HG03108 (cell line): ENCODE data around the gene PPP1R10.
A peak's percentile ranks its signal among the peaks of the same experiment; 100 is the strongest.
"Not testable (repeated sequence)": the region's sequence is repeated elsewhere in the genome, so short reads cannot be mapped to it uniquely, and the experiment has no call there.

Experiments
- ATAC-seq: cut with Tn5 transposase; IDR thresholded peaks from one replicate; pipeline ENCODE4 v1.9.1; 2021; ENCODE audit warnings: moderate library complexity; ENCODE audit not compliant: unreplicated experiment

Gene PPP1R10

GRCh38 chr6:30616811-30617564 lies at the start of gene PPP1R10:
Gene PPP1R10, minus strand, starts transcription at chr6:30617243. Its CDS starts 7,299 bp downstream, at chr6:30609944.
- peak; percentile 83 for ATAC-seq

- ATAC-seq = not testable (repeated sequence)
Measured at GRCh38 chr6:30666300-30666699, 49.3 kb upstream of the PPP1R10 start.

- no peak for ATAC-seq
Measured at GRCh38 chr6:30664994-30665767, 48.1 kb upstream of the PPP1R10 start.

GRCh38 chr6:30657922-30658321 lies 40.9 kb upstream of the PPP1R10 start:
- not testable (repeated sequence) for ATAC-seq

GRCh38 chr6:30657454-30657853 lies 40.4 kb upstream of the PPP1R10 start:
- ATAC-seq = no peak

GRCh38 chr6:30656513-30656912 lies 39.5 kb upstream of the PPP1R10 start:
- ATAC-seq = no peak

- ATAC-seq = no peak
Measured at GRCh38 chr6:30655743-30656094, 38.7 kb upstream of the PPP1R10 start.

- no peak for ATAC-seq
Measured at GRCh38 chr6:30654798-30655742, 38.0 kb upstream of the PPP1R10 start.

- no peak for ATAC-seq
Measured at GRCh38 chr6:30651143-30651542, 34.1 kb upstream of the PPP1R10 start.

GRCh38 chr6:30647242-30648116 lies 30.4 kb upstream of the PPP1R10 start:
- peak; percentile 49 for ATAC-seq

GRCh38 chr6:30646450-30647241 lies 29.6 kb upstream of the PPP1R10 start, which contains the start of gene C6orf136:
Gene C6orf136, plus strand, starts transcription at chr6:30647133. Its CDS starts 99 bp downstream, at chr6:30647232.
- peak; percentile 53 for ATAC-seq

GRCh38 chr6:30645989-30646388 lies 28.9 kb upstream of the PPP1R10 start:
- no peak for ATAC-seq

- no peak for ATAC-seq
Measured at GRCh38 chr6:30644769-30645168, 27.7 kb upstream of the PPP1R10 start.

- ATAC-seq = no peak
Measured at GRCh38 chr6:30643656-30644055, 26.6 kb upstream of the PPP1R10 start.

GRCh38 chr6:30641048-30641447 lies 24.0 kb upstream of the PPP1R10 start:
- ATAC-seq = no peak

GRCh38 chr6:30640481-30640880 lies 23.4 kb upstream of the PPP1R10 start:
- no peak for ATAC-seq

GRCh38 chr6:30635834-30636233 lies 18.8 kb upstream of the PPP1R10 start:
- no peak for ATAC-seq

GRCh38 chr6:30626484-30627366 lies 9.7 kb upstream of the PPP1R10 start, which contains the start of gene ATAT1:
Gene ATAT1, plus strand, starts transcription at chr6:30626874.
- peak; percentile 76 for ATAC-seq
